A549 (cell line): ENCODE results near the gene PAPSS2.

Experiments
- EP300 ChIP-seq, 2 experiments: fragments of >200 bp; sonication (Bioruptor Twin); formaldehyde crosslinking; IDR thresholded peaks; 2 replicates in 1 of 2; 3 replicates in 1 of 2; pipeline ENCODE4 v1.6.1; 2016 to 2017
- FOSL2 ChIP-seq, 2 experiments: fragments of 450-650 bp in 1 of 2; fragments of >200 bp in 1 of 2; sonication (Bioruptor Twin) in 1 of 2; formaldehyde crosslinking; IDR thresholded peaks; 2 replicates each; pipeline versions ENCODE4 v1.5.0 to v1.6.1; 2016 to 2020; ENCODE audit warnings: mild to moderate bottlenecking in 1 of 2, moderate library complexity in 1 of 2
- HDAC2 ChIP-seq: fragments of 200-600 bp; sonication (generic); IDR thresholded peaks from 2 replicates; pipeline ENCODE4 v1.6.1; 2016
- KDM5A ChIP-seq: fragments of 200-600 bp; sonication (generic); IDR thresholded peaks from 2 replicates; pipeline ENCODE4 v1.6.1; 2016; ENCODE audit warnings: antibody characterized with exemption, mild to moderate bottlenecking
- MAFK ChIP-seq: fragments of 450-650 bp; IDR thresholded peaks from 2 replicates; pipeline ENCODE4 v1.6.1; 2014; ENCODE audit not compliant: partially characterized antibody
- RCOR1 ChIP-seq: fragments of 150-350 bp; IDR thresholded peaks from 2 replicates; pipeline ENCODE4 v1.6.1; 2014; ENCODE audit warnings: antibody characterized with exemption, low read length, low read depth
- ZFP36 ChIP-seq: fragments of 450-650 bp; IDR thresholded peaks from 2 replicates; pipeline ENCODE4 v1.6.1; 2014; ENCODE audit warnings: borderline replicate concordance; ENCODE audit not compliant: partially characterized antibody
- ZSCAN20 ChIP-seq: fragments of 250-450 bp; sonication (Bioruptor Pico); IDR thresholded peaks from 2 replicates; pipeline ENCODE4 v1.8.0; 2022; ENCODE audit warnings: mild to moderate bottlenecking, moderate library complexity
- TF ChIP-seq, protein P1 (sequence below): fragments of >200 bp; sonication (Bioruptor Twin); formaldehyde crosslinking; IDR thresholded peaks from 3 replicates; pipeline ENCODE4 v1.5.1; 2016
- TF ChIP-seq, protein P2 (sequence below): IDR thresholded peaks from 2 replicates; pipeline ENCODE4 v1.6.1; 2012

DNA sequence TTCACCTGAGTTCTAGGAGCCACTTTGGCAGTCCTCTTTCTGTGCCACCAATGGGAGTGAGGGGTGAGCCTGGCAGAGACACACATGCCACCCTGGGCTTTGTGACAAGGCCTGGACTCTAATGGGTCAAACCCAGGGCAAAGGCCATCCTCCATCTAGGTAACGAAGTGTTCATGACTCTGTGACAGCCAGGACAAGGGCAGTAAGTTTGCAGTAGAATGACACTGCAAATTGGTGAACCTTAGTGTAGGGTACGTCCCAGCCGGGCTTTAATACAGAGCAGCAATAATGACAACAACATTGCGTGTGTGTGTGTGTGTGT lies 43.3 kb downstream of the PAPSS2 start:
- TF ChIP-seq HDAC2 (no peak), ZSCAN20 (CRISPR knock-in tag) (no peak), MAFK (no peak), KDM5A (no peak), FOSL2 (IDR thresholded peaks at IDR 0.05) (no peak), FOSL2 (CRISPR knock-in tag; IDR thresholded peaks at IDR 0.05) (no peak), EP300 (IDR thresholded peaks at IDR 0.05) (no peak), ZFP36 (no peak), RCOR1 (no peak)
- TF ChIP-seq, protein P1, sequence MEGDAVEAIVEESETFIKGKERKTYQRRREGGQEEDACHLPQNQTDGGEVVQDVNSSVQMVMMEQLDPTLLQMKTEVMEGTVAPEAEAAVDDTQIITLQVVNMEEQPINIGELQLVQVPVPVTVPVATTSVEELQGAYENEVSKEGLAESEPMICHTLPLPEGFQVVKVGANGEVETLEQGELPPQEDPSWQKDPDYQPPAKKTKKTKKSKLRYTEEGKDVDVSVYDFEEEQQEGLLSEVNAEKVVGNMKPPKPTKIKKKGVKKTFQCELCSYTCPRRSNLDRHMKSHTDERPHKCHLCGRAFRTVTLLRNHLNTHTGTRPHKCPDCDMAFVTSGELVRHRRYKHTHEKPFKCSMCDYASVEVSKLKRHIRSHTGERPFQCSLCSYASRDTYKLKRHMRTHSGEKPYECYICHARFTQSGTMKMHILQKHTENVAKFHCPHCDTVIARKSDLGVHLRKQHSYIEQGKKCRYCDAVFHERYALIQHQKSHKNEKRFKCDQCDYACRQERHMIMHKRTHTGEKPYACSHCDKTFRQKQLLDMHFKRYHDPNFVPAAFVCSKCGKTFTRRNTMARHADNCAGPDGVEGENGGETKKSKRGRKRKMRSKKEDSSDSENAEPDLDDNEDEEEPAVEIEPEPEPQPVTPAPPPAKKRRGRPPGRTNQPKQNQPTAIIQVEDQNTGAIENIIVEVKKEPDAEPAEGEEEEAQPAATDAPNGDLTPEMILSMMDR, result no peak
- TF ChIP-seq, protein P2, sequence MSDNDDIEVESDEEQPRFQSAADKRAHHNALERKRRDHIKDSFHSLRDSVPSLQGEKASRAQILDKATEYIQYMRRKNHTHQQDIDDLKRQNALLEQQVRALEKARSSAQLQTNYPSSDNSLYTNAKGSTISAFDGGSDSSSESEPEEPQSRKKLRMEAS, result no peak
